ENCODE data around the gene PTPN4. TPM values are rescaled to one million over a fixed set of nuclear protein-coding genes. Genes with fewer than 3 reads are reported as not detected.

PTPN4 gene
- total and polyA plus RNA-seq, 10 of the 15 experiments (the other 5 are each of a cell fraction or from before 2014, with no cell fraction given) = 5.0 to 29.7 (median 23.7) TPM

DNA sequence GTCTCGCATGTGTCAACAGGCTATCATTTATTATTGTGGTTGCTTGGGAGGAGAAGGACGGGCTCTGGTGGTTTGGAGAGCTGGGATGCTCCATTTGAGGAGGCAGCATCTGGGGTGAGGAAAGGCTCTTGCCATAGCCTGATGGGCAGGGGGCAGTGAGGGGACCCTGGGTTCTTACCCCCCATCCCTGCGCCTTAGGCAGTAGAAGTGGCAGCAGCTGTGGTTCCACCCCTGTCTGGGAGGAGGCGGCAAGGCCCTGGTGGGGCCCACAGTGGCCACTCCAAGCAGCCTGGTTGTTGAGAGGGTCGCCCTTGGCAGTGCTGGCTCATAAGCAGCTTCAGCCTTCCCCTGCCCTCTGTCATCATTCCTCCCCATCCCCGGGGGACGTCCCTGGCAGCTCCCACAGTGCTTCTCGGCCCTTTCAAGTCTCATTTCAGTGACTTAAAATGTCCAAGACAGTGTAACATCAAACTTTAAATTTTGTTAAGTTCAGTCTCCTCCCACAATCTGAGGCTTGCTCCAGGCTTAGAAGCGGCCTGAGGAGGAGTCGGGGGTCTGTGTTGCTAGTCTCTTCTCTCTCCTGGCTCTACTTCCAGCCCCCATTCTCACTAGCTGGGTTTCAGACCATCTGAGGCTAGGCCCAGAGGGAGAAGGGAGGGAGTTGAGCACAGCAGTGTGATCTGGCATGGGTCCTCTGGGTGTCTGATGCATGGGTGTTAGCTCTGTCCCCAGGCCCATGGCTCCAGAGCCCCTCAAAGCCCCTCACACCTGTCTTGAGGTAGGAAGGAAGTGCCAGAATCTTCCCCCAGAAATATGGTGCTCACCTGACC is 34.9 kb upstream of the PTPN4 start (continued):
- TF ChIP-seq, protein P1, sequence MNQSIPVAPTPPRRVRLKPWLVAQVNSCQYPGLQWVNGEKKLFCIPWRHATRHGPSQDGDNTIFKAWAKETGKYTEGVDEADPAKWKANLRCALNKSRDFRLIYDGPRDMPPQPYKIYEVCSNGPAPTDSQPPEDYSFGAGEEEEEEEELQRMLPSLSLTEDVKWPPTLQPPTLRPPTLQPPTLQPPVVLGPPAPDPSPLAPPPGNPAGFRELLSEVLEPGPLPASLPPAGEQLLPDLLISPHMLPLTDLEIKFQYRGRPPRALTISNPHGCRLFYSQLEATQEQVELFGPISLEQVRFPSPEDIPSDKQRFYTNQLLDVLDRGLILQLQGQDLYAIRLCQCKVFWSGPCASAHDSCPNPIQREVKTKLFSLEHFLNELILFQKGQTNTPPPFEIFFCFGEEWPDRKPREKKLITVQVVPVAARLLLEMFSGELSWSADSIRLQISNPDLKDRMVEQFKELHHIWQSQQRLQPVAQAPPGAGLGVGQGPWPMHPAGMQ (IDR thresholded peaks at IDR 0.05; ENCODE audit: borderline replicate concordance) = no peak
- TF ChIP-seq SMARCA5 (IDR thresholded peaks at IDR 0.05) = no peak
- no peak for TF ChIP-seq CBFB (IDR thresholded peaks at IDR 0.05; ENCODE audit: low read depth)

DNA sequence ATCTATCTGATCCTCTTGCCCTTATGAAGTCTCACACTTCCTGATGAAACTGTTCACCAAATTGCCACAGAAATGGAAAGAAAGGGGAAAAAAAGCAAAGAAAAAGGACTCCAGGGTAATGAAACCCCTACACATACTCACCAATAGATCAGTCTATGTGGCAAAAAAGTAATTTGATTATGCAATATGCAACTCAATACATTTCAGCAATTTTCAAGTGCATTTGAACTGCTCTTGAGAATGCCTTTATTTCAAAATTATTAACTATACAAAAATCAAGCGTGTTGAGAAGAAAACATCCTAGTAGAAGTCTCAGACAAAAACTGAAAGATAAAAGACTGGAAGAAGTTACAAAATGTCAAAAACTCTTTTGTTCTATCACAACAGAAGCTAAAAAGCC is 32.2 kb upstream of the PTPN4 start:
- Histone ChIP-seq H3K27ac (ENCODE audit: control insufficient read depth, insufficient read depth) (no peak overlapping the region), H4K20me1 (ENCODE audit: control insufficient read depth, insufficient read depth) (no peaks in the 10 kb centered on the region), H2AFZ (ENCODE audit: control insufficient read depth, low read depth, low read length) (no peak overlapping the region), H3K79me2 (ENCODE audit: control insufficient read depth, insufficient read depth, low read length) (no peaks in the 10 kb centered on the region), H3K36me3 (ENCODE audit: control insufficient read depth in 2 of 2, insufficient read depth in 2 of 2, low read length in 1 of 2) (no peaks in the 10 kb centered on the region), H3K27me3 (replicated peaks in 1 of 2; ENCODE audit: control insufficient read depth in 2 of 2, insufficient read depth in 2 of 2, low read length in 1 of 2) (peaks cover 0 to 2% of the 10 kb centered on the region in 2 experiments; a peak in 2 of 4 replicates), H3K9me3 (replicated peaks; ENCODE audit: control insufficient read depth, insufficient read depth, low read length) (no peaks in the 10 kb centered on the region), H3K9ac (ENCODE audit: control insufficient read depth, insufficient read depth, low read length) (no peak overlapping the region), H3K4me2 (ENCODE audit: control insufficient read depth, insufficient read depth) (no peak overlapping the region), H3K4me3 (no peak overlapping the region), H3K4me1 (ENCODE audit: control insufficient read depth, insufficient read depth, low read length) (no peaks in the 10 kb centered on the region)
- CTCF ChIA-PET = interaction anchor here (1.4 kb wide), 1 partner anchor 24 kb away, joined by 6 read pairs; no protein-coding TSS in a partner anchor
- intact Hi-C loops (cut with micrococcal nuclease; ENCODE audit: unreplicated experiment) = no loop called here
- DNase-seq (ENCODE audit: low read depth, low spot score) (no peak), FAIRE-seq (no peak), ATAC-seq (no peak)
- RAD21 ChIA-PET (ENCODE audit: unreplicated experiment) = no interaction called here
- in situ Hi-C loops (cut with MboI) = no loop called here
- WGBS (ENCODE audit: insufficient coverage, insufficient replicate concordance, low lambda C conversion rate, missing lambda C conversion rate) = 44% methylated on average over 1 of the region's 1 CpG
- SMC1A ChIA-PET (ENCODE audit: uncharacterized antibody, unreplicated experiment) = interaction anchor here (1.4 kb wide), 1 partner anchor 12 kb away, joined by 3 read pairs; no protein-coding TSS in a partner anchor
- BruUV-seq (replicated peaks) = no TSS peak
- POLR2A ChIA-PET = no interaction called here
- TF ChIP-seq, protein P2, sequence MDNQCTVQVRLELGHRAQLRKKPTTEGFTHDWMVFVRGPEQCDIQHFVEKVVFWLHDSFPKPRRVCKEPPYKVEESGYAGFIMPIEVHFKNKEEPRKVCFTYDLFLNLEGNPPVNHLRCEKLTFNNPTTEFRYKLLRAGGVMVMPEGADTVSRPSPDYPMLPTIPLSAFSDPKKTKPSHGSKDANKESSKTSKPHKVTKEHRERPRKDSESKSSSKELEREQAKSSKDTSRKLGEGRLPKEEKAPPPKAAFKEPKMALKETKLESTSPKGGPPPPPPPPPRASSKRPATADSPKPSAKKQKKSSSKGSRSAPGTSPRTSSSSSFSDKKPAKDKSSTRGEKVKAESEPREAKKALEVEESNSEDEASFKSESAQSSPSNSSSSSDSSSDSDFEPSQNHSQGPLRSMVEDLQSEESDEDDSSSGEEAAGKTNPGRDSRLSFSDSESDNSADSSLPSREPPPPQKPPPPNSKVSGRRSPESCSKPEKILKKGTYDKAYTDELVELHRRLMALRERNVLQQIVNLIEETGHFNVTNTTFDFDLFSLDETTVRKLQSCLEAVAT (IDR thresholded peaks at IDR 0.05) = no peak
- no peak for TF ChIP-seq ZNF207 (IDR thresholded peaks at IDR 0.05; ENCODE audit: borderline replicate concordance)
- TF ChIP-seq, protein P3, sequence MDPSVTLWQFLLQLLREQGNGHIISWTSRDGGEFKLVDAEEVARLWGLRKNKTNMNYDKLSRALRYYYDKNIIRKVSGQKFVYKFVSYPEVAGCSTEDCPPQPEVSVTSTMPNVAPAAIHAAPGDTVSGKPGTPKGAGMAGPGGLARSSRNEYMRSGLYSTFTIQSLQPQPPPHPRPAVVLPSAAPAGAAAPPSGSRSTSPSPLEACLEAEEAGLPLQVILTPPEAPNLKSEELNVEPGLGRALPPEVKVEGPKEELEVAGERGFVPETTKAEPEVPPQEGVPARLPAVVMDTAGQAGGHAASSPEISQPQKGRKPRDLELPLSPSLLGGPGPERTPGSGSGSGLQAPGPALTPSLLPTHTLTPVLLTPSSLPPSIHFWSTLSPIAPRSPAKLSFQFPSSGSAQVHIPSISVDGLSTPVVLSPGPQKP (IDR thresholded peaks at IDR 0.05; ENCODE audit: low read depth, low read length) = no peak
- no peak for TF ChIP-seq HCFC1 (IDR thresholded peaks at IDR 0.05; ENCODE audit: low read length)
- TF ChIP-seq HDAC6 (IDR thresholded peaks at IDR 0.05; ENCODE audit: unreplicated experiment) = no peak
- no peak for TF ChIP-seq BCL11A (IDR thresholded peaks at IDR 0.05; ENCODE audit: low read depth, low read length)
- TF ChIP-seq, protein P4, sequence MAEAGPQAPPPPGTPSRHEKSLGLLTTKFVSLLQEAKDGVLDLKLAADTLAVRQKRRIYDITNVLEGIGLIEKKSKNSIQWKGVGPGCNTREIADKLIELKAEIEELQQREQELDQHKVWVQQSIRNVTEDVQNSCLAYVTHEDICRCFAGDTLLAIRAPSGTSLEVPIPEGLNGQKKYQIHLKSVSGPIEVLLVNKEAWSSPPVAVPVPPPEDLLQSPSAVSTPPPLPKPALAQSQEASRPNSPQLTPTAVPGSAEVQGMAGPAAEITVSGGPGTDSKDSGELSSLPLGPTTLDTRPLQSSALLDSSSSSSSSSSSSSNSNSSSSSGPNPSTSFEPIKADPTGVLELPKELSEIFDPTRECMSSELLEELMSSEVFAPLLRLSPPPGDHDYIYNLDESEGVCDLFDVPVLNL (IDR thresholded peaks at IDR 0.05; ENCODE audit: low read depth, low read length) = no peak
- TF ChIP-seq SMAD1 (IDR thresholded peaks at IDR 0.05; ENCODE audit: low read depth, partially characterized antibody) = no peak
- TF ChIP-seq, protein P5, sequence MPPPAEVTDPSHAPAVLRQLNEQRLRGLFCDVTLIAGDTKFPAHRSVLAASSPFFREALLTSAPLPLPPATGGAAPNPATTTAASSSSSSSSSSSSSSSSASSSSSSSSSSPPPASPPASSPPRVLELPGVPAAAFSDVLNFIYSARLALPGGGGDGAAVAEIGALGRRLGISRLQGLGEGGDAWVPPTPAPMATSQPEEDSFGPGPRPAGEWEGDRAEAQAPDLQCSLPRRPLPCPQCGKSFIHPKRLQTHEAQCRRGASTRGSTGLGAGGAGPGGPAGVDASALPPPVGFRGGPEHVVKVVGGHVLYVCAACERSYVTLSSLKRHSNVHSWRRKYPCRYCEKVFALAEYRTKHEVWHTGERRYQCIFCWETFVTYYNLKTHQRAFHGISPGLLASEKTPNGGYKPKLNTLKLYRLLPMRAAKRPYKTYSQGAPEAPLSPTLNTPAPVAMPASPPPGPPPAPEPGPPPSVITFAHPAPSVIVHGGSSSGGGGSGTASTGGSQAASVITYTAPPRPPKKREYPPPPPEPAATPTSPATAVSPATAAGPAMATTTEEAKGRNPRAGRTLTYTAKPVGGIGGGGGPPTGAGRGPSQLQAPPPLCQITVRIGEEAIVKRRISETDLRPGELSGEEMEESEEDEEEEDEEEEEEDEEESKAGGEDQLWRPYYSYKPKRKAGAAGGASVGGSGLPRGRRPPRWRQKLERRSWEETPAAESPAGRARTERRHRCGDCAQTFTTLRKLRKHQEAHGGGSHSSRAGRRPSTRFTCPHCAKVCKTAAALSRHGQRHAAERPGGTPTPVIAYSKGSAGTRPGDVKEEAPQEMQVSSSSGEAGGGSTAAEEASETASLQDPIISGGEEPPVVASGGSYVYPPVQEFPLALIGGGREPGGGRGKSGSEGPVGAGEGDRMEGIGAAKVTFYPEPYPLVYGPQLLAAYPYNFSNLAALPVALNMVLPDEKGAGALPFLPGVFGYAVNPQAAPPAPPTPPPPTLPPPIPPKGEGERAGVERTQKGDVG (CRISPR knock-in tag; IDR thresholded peaks at IDR 0.05) = no peak
- no peak for TF ChIP-seq GATAD2B (conservative IDR thresholded peaks at IDR 0.05; ENCODE audit: low read depth)

All from GM12878 (cell line).